HepG2 (cell line): ENCODE results near the gene CADPS2. TPM values are rescaled to one million over a fixed set of nuclear protein-coding genes. Genes with fewer than 3 reads are reported as not detected.

Experiments used
- ATAC-seq: fragments of 200-7000 bp; cut with Tn5 transposase; 3 replicates; pipeline ENCODE4 v1.9.1; 2020; ENCODE audit warnings: mild to moderate bottlenecking, moderate library complexity
- BruUV-seq: library from RNA; stranded (reverse); fragments of 400-500 nt; replicated peaks from 2 replicates; lab custom pipeline; 2021; lab: Mats Ljungman, UMichigan
- CTCF ChIA-PET: fragments of 300-600 bp; formaldehyde crosslinking; extraction: SDS; loops from one replicate; lab custom pipeline; 2021; ENCODE audit warnings: low total read pairs, inconsistent platforms, low intra/inter-chr PET ratio; lab: Yijun Ruan, JAX
- POLR2A ChIA-PET: fragments of 350-600 bp; sonication (Branson Sonifier 250); formaldehyde crosslinking; loops from one replicate; lab custom pipeline; 2020; ENCODE audit warnings: antibody characterized with exemption, inconsistent platforms; lab: Yijun Ruan, JAX
- DNase-seq: peaks from one replicate; pipeline ENCODE4 v3.0.0-alpha.2; 2015; ENCODE audit warnings: low spot score
- FAIRE-seq: peaks from 3 replicates; lab custom pipeline; 2011; peaks lifted over from hg19 to GRCh38; lab: Jason Lieb, UNC
- H2AFZ ChIP-seq: one replicate; pipeline ENCODE4 v1.6.1; 2011; ENCODE audit warnings: low read length, inconsistent platforms
- H3K27ac ChIP-seq: fragments of 300-600 bp; 3 replicates; pipeline ENCODE4 v1.8.0; 2011; ENCODE audit warnings: mixed run types, mild to moderate bottlenecking, mixed read lengths, low read length, inconsistent platforms; ENCODE audit not compliant: insufficient read depth; ENCODE audit errors: extremely low read length
- H3K27me3 ChIP-seq, 2 experiments: fragments of 200-600 bp in 1 of 2; 2 replicates in 1 of 2; 3 replicates in 1 of 2; pipeline versions ENCODE4 v1.6.0 to v1.8.0; 2011; ENCODE audit warnings: low read length in 2 of 2, mild to moderate bottlenecking in 2 of 2, moderate library complexity in 2 of 2, inconsistent platforms in 1 of 2; ENCODE audit not compliant: insufficient read depth in 2 of 2, control insufficient read depth in 1 of 2
- H3K36me3 ChIP-seq, 2 experiments: fragments of 200-600 bp in 1 of 2; replicated peaks in 1 of 2; 2 replicates in 1 of 2; 3 replicates in 1 of 2; pipeline versions ENCODE4 v1.5.1 to v1.8.0; 2011; ENCODE audit warnings: low read length in 2 of 2, inconsistent platforms in 1 of 2; ENCODE audit not compliant: insufficient read depth in 2 of 2, control insufficient read depth in 1 of 2
- H3K4me1 ChIP-seq: 2 replicates; pipeline ENCODE4 v1.5.1; 2012; ENCODE audit warnings: low read length, inconsistent platforms; ENCODE audit not compliant: insufficient read depth
- H3K4me2 ChIP-seq: 2 replicates; pipeline ENCODE4 v1.6.0; 2011; ENCODE audit warnings: low read depth, low read length, inconsistent platforms
- H3K4me3 ChIP-seq, 3 experiments: fragments of 200-600 bp in 1 of 3; sonication (generic), shearing (Covaris generic) in 1 of 3; replicated peaks in 1 of 3; 2 replicates each; pipeline ENCODE4 v1.5.1; 2011 to 2016; ENCODE audit warnings: low read length in 3 of 3, inconsistent platforms in 2 of 3, low read depth in 2 of 3, mild to moderate bottlenecking in 2 of 3, control low read depth in 1 of 3, mixed read lengths in 1 of 3; ENCODE audit not compliant: insufficient read depth in 1 of 3
- H3K79me2 ChIP-seq: one replicate; pipeline ENCODE4 v1.6.1; 2011; ENCODE audit warnings: low read length, inconsistent platforms; ENCODE audit not compliant: insufficient read depth
- H3K9ac ChIP-seq: 2 replicates; pipeline ENCODE4 v1.6.0; 2011; ENCODE audit warnings: mild to moderate bottlenecking, low read depth, low read length, inconsistent platforms; ENCODE audit not compliant: insufficient read depth
- H3K9me3 ChIP-seq: 2 replicates; pipeline ENCODE4 v1.5.1; 2012; ENCODE audit warnings: mild to moderate bottlenecking, low read length
- H4K20me1 ChIP-seq: 2 replicates; pipeline ENCODE4 v1.6.0; 2011; ENCODE audit warnings: inconsistent platforms, mild to moderate bottlenecking, low read length, moderate library complexity; ENCODE audit not compliant: insufficient read depth
- HINFP ChIP-seq: sonication (generic); formaldehyde crosslinking; IDR thresholded peaks from 2 replicates; pipeline ENCODE4 v1.4.0; 2020; ENCODE audit warnings: low read depth, mild to moderate bottlenecking, missing genetic modification reagents
- MTF2 ChIP-seq: sonication (generic); formaldehyde crosslinking; IDR thresholded peaks from 2 replicates; pipeline ENCODE4 v1.5.0; 2020; ENCODE audit warnings: missing genetic modification reagents, borderline replicate concordance
- RFX3 ChIP-seq: IDR thresholded peaks from 2 replicates; pipeline ENCODE4 v1.6.1; 2016; ENCODE audit warnings: missing biosample characterization, missing genetic modification reagents
- RXRB ChIP-seq: IDR thresholded peaks from 2 replicates; pipeline ENCODE4 v1.6.1; 2016; ENCODE audit warnings: borderline replicate concordance, missing genetic modification reagents, missing compliant biosample characterization
- SIN3B ChIP-seq: fragments of 150-350 bp; IDR thresholded peaks from 2 replicates; pipeline ENCODE4 v1.6.1; 2014; ENCODE audit warnings: low read length
- SMARCE1 ChIP-seq: fragments of 450-650 bp; IDR thresholded peaks from 2 replicates; pipeline ENCODE4 v1.6.1; 2017; ENCODE audit warnings: borderline replicate concordance
- ZFP90 ChIP-seq: sonication (generic); formaldehyde crosslinking; IDR thresholded peaks from 2 replicates; pipeline ENCODE4 v1.8.0; 2022; ENCODE audit warnings: missing genetic modification reagents, mild to moderate bottlenecking, inconsistent platforms, borderline replicate concordance
- ZNF101 ChIP-seq: sonication (generic); formaldehyde crosslinking; IDR thresholded peaks from 2 replicates; pipeline ENCODE4 v1.4.0; 2020; ENCODE audit warnings: mild to moderate bottlenecking, low read depth, missing genetic modification reagents, borderline replicate concordance
- ZNF207 ChIP-seq: fragments of 450-650 bp; IDR thresholded peaks from 2 replicates; pipeline ENCODE4 v1.6.1; 2016; ENCODE audit warnings: antibody characterized with exemption, borderline replicate concordance
- ZNF329 ChIP-seq: sonication (generic); formaldehyde crosslinking; IDR thresholded peaks from 2 replicates; pipeline ENCODE4 v1.9.0; 2021; ENCODE audit warnings: low read depth, mild to moderate bottlenecking, missing genetic modification reagents
- ZNF331 ChIP-seq: sonication (generic); formaldehyde crosslinking; IDR thresholded peaks from 2 replicates; pipeline ENCODE4 v1.4.0; 2020; ENCODE audit warnings: missing genetic modification reagents
- ZNF567 ChIP-seq: sonication (generic); formaldehyde crosslinking; IDR thresholded peaks from 2 replicates; pipeline ENCODE4 v1.8.1; 2023; ENCODE audit warnings: mild to moderate bottlenecking, missing genetic modification reagents, borderline replicate concordance
- ZNF605 ChIP-seq: sonication (generic); formaldehyde crosslinking; IDR thresholded peaks from 2 replicates; pipeline ENCODE4 v1.8.0; 2022; ENCODE audit warnings: mild to moderate bottlenecking, missing genetic modification reagents
- ZNF713 ChIP-seq: sonication (generic); formaldehyde crosslinking; IDR thresholded peaks from 2 replicates; pipeline ENCODE4 v1.4.0; 2020; ENCODE audit warnings: mild to moderate bottlenecking, missing genetic modification reagents
- WGBS: methylation state at CpG from one replicate; pipeline ENCODE4 v1.1.6; 2017; ENCODE audit warnings: low lambda C conversion rate; 5-methylcytosine and 5-hydroxymethylcytosine counted together
- in situ Hi-C: cut with HindIII; loops from 2 replicates; pipeline ENCODE4 v1.10.0; 2017; ENCODE audit warnings: low pct_unique_long_range_greater_than_20kb; ENCODE audit not compliant: extremely low pct_ligation_motif_present
- intact Hi-C: fragments of 100-400 bp; cut with micrococcal nuclease; formaldehyde crosslinking; loops from one replicate; pipeline ENCODE4 v1.10.0; 2022; ENCODE audit not compliant: unreplicated experiment
- polyA plus RNA-seq, 8 experiments: library from polyadenylated mRNA; depleted of rRNA in 3 of 8; stranded (reverse) in 7 of 8; unstranded in 1 of 8; fragments of >200 nt; fragmentation: Illumina TruSeq in 4 of 8; extraction: Trizol in 4 of 8; gene quantifications; 2 replicates each; pipeline versions ENCODE4 v1.2.1 to v1.2.3, GENCODE V29; 2011 to 2016; ENCODE audit warnings: low read depth in 4 of 8, missing spikeins in 1 of 8, mixed read lengths in 1 of 8; ENCODE audit not compliant: insufficient read depth in 1 of 8
- total RNA-seq, 5 experiments: library from RNA; depleted of rRNA; stranded (reverse); fragments of >200 nt; fragmentation: Illumina TruSeq; extraction: Trizol; gene quantifications; 2 replicates each; pipeline ENCODE4 v1.2.3, GENCODE V29; 2016; ENCODE audit warnings: low read depth in 1 of 5
- TF ChIP-seq, protein P1 (sequence below): sonication (generic); formaldehyde crosslinking; IDR thresholded peaks from 2 replicates; pipeline ENCODE4 v1.4.0; 2020; ENCODE audit warnings: missing genetic modification reagents, borderline replicate concordance
- TF ChIP-seq, protein P2 (sequence below): sonication (generic); formaldehyde crosslinking; IDR thresholded peaks from 2 replicates; pipeline ENCODE4 v1.4.0; 2020; ENCODE audit warnings: missing genetic modification reagents
- TF ChIP-seq, protein P3 (sequence below): sonication (generic); formaldehyde crosslinking; IDR thresholded peaks from 2 replicates; pipeline ENCODE4 v1.4.0; 2020; ENCODE audit warnings: missing genetic modification reagents

The CADPS2 gene
- total and polyA plus RNA-seq, 2 of the 13 experiments (the other 11 are each of a cell fraction or from before 2014, with no cell fraction given) = 17.6 to 43.8 TPM

- Histone ChIP-seq H3K4me1 (peaks cover 36% of the 10 kb centered on the region), H4K20me1 (no peaks in the 10 kb centered on the region), H3K9ac (no peak overlapping the region), H2AFZ (no peak overlapping the region), H3K27me3 (peaks cover 11 to 88% of the 10 kb centered on the region in 2 experiments), H3K36me3 (no peaks in the 10 kb centered on the region), H3K4me3 (no peak overlapping the region), H3K9me3 (no peaks in the 10 kb centered on the region), H3K4me2 (no peak overlapping the region), H3K27ac (no peak overlapping the region), H3K79me2 (no peaks in the 10 kb centered on the region)
- DNase-seq = no peak
- BruUV-seq = no TSS peak
- intact Hi-C loops = no loop called here
- ChIA-PET CTCF (no interaction called here), POLR2A (no interaction called here)
- ATAC-seq = no peak
- WGBS = 55% methylated on average over 13 of the region's 13 CpGs
- no peak for FAIRE-seq
- in situ Hi-C loops = no loop called here
- TF ChIP-seq ZNF331 (no peak), SMARCE1 (no peak), ZNF713 (CRISPR knock-in tag) (no peak), ZNF329 (CRISPR knock-in tag) (no peak), ZNF207 (no peak), RFX3 (no peak), HINFP (no peak), ZNF101 (CRISPR knock-in tag) (no peak), SIN3B (no peak), MTF2 (CRISPR knock-in tag) (no peak), ZFP90 (CRISPR knock-in tag) (no peak), ZNF567 (no peak), RXRB (CRISPR knock-in tag) (no peak), ZNF605 (CRISPR knock-in tag) (no peak)
- TF ChIP-seq, protein P1, sequence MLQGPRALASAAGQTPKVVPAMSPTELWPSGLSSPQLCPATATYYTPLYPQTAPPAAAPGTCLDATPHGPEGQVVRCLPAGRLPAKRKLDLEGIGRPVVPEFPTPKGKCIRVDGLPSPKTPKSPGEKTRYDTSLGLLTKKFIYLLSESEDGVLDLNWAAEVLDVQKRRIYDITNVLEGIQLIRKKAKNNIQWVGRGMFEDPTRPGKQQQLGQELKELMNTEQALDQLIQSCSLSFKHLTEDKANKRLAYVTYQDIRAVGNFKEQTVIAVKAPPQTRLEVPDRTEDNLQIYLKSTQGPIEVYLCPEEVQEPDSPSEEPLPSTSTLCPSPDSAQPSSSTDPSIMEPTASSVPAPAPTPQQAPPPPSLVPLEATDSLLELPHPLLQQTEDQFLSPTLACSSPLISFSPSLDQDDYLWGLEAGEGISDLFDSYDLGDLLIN (CRISPR knock-in tag) = no peak
- TF ChIP-seq, protein P2, sequence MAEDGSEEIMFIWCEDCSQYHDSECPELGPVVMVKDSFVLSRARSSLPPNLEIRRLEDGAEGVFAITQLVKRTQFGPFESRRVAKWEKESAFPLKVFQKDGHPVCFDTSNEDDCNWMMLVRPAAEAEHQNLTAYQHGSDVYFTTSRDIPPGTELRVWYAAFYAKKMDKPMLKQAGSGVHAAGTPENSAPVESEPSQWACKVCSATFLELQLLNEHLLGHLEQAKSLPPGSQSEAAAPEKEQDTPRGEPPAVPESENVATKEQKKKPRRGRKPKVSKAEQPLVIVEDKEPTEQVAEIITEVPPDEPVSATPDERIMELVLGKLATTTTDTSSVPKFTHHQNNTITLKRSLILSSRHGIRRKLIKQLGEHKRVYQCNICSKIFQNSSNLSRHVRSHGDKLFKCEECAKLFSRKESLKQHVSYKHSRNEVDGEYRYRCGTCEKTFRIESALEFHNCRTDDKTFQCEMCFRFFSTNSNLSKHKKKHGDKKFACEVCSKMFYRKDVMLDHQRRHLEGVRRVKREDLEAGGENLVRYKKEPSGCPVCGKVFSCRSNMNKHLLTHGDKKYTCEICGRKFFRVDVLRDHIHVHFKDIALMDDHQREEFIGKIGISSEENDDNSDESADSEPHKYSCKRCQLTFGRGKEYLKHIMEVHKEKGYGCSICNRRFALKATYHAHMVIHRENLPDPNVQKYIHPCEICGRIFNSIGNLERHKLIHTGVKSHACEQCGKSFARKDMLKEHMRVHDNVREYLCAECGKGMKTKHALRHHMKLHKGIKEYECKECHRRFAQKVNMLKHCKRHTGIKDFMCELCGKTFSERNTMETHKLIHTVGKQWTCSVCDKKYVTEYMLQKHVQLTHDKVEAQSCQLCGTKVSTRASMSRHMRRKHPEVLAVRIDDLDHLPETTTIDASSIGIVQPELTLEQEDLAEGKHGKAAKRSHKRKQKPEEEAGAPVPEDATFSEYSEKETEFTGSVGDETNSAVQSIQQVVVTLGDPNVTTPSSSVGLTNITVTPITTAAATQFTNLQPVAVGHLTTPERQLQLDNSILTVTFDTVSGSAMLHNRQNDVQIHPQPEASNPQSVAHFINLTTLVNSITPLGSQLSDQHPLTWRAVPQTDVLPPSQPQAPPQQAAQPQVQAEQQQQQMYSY = no peak
- TF ChIP-seq, protein P3, sequence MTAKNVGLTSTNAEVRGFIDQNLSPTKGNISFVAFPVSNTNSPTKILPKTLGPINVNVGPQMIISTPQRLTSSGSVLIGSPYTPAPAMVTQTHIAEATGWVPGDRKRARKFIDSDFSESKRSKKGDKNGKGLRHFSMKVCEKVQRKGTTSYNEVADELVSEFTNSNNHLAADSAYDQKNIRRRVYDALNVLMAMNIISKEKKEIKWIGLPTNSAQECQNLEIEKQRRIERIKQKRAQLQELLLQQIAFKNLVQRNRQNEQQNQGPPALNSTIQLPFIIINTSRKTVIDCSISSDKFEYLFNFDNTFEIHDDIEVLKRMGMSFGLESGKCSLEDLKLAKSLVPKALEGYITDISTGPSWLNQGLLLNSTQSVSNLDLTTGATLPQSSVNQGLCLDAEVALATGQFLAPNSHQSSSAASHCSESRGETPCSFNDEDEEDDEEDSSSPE = no peak
These were observed 579.0 kb downstream of the CADPS2 start for GRCh38 chr7:122307228-122307621.
